GM19099 (cell line): ENCODE measurements around the gene FOSB.

Experiments used
- POLR2A ChIP-seq: IDR thresholded peaks from 3 replicates; pipeline ENCODE4 v1.6.1; 2011; ENCODE audit warnings: low read depth; ENCODE audit not compliant: insufficient read length; ENCODE audit errors: extremely low read depth

FOSB gene

DNA sequence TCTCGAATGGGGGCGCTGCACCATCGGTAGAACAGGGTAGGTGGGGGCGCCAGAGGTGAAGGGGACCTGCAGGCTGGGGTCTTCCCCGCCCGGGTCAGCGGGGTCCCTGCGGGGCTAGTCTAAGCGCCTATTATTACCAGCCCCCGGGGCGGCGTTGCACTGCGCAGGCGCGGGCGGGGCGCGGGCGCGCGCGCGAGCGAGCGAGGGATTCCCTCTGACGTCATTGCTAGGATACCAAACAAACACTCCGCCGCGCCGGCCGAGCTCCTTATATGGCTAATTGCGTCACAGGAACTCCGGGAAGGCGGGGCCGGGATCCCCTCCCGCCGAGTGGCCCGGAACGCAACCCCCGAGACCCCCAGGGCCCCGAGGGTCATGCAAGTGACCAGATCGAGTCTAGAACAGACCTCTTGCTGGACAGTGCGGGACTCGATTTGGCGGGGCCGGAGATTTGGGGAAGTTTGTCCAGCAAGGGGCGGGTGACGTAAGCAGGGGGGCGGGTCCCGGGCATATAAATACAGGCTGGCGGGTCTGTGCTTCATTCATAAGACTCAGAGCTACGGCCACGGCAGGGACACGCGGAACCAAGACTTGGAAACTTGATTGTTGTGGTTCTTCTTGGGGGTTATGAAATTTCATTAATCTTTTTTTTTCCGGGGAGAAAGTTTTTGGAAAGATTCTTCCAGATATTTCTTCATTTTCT is at the start of gene FOSB:
Gene FOSB (plus strand): TSS at position 541 of the 703 bp plus-strand sequence. CDS start 591 bp downstream, outside the sequence.
- TF ChIP-seq POLR2A = peak; percentile 73

DNA sequence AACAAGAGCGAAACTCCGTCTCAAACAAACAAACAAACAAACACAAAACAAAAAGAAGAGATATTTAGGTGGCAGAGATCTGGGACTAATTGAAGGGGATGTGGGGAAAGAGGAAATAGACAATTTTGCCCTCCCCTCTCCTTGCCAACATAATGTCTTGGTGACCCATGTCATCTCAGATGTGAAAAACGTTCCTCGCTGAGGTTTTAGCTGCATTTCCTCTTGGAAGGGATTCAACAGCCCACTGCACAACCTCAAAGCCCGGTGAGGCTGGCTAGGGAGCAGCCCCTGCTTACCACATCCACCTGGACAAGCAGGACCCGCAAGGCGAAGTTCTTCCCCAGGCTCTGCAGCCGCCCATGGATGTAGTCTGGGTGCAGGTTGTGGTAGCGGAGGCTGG is 49.0 kb upstream of the FOSB start:
- no peak for TF ChIP-seq POLR2A

DNA sequence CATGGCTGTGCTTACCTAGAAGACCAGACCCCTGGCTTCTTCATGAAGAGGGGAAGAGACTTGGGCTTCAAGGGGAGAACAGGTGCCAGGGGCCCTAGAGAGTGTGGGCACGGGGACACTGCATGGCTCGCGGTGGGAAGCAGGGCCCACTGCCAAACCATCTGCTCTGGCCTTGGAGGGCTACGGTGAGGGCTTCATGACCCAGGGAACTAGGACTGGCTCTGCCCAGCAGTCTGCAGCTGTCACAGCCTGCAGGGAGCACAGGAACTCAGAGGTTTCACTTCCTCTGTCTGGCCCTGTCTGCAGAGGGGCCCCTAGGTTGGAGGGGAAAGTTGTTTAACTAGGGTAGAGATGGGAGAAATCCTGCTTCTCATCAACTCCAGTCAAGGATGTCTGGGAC is 48.4 kb upstream of the FOSB start:
- peak; percentile 37 for TF ChIP-seq POLR2A

DNA sequence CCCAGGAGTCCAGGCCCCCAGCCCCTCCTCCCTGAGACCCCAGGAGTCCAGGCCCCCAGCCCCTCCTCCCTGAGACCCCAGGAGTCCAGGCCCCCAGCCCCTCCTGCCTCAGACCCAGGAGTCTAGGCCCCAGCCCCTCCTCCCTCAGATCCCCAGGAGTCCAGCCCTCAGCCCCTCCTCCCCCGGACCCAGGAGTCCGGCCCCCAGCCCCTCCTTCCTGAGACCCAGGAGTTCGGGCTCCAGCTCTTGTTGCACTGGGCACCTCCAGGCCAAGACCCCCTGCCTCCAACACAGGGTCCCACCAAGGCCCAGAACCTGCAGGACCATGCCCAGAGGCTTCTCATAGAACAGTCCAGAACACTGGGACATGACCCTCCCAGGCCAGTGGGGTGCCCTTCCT is 47.9 kb upstream of the FOSB start:
- no peak for TF ChIP-seq POLR2A

DNA sequence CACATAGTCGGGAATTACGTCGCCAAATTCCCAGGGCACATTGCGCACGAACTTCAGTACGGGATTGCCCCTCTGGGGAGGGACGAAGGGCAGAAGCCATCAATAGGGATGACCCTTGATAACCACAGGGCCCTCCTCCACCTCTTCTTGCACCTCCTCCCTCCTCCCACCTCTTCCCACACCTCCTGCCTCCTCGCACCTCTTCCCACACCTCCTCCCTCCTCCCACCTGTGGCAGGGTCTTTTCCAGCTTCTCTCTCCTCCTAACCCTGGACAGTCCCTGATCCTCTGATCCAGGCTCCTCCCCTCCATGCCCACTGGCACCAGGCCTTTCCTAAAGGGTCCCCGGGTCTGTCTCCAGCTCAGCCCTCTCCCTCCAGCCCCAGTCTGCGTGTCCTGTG is 47.4 kb upstream of the FOSB start:
- TF ChIP-seq POLR2A = no peak

DNA sequence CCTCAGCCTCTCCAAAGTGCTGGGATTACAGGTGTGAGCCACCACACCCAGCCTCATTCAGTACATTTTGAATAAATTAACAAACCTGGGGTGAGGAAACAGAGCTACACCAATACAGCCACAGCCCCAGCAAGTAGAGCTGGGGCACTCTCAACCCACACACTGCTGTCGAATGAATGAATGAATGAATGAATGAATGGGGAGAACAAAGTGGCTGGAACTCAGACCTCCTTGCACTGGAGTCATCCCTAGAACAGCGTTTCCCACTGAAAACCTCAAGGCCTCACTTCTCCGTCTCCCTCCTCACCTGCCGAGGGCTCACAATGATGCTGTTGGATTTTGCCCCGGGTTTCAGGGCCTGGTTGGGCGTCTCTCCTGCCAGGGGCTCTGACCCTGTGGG is 46.9 kb upstream of the FOSB start:
- no peak for TF ChIP-seq POLR2A

DNA sequence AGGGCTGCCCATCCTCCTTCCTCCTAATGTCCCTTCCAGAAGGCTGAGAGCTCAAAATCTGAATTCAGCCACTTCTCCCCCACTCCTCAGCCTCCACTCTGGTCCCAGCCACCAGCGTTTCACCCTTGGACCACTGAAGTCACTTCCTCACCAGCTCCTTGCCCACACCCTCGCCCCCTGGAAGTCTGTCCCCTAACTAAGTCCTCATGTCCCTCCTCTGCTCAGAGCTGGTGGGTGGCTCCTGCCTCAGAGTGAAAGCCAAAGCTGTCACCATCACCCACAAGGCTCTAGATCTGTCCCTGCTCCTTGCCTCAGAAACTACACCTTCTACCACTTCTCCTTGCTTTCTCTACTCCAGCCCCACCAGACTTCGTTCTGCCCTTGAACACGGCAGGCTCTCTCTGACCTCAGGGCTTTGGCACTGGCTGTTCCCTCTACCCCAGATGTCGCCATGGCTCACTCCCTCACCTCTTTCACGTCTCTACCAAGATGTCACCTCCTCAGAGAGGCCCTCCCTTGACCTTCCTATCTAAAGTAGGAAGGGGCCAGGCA is 45.8 kb upstream of the FOSB start:
- no peak for TF ChIP-seq POLR2A

DNA sequence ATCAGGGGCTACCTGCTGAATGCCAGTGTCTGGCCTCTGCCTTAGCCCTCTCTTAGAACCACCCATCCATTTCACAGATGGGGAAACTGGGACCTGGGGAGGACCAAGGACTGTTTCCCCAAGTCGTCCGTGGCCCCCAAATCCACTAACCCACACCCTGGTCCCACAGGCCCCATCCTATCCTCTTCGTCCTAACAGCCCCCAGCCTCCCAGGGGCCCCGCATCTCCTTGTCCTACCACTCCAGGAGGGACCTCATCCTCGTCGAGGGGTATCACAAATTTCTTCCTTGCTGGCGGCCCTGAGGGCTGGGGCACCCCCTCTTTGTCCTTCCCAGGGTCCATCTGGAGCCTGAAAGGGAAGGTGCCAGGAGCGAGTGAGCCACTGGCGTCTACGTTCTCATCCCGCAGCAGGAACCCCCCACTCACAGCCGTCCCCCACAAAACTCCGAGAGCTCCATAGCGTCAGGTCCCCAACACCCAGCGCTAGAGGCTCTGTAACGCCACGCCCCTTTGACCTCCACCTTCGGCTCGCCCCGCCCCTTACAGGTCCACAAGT is 44.7 kb upstream of the FOSB start:
- TF ChIP-seq POLR2A = no peak

DNA sequence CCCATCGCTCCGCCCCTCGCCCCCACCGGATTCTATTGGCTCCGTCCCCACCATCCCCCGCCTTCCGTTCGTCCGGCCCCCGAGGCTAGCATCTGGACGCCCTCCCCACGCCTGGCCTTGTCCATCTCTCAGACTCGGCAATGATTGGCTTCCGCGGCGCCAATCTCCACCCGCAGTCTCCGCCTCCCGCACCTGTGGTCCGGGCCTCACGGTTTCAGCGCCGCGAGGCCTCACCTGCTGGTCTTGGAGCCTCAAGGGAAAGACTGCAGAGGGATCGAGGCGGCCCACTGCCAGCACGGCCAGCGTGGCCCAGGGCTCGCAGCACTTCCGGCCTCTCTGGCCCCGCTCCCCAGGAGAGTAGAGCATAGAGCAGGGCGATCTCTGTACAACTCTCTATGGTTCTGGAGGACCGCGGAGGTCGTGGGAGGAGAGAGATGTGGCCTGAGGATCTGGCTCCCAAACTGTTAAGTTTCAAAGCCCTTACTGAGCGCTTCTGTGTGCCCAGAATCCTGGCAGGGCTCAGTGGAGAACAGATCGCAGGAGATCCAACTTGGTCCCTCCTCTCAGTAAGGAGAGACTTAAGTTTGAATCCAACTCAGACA is 44.1 kb upstream of the FOSB start, which contains the start of gene ERCC1:
Gene ERCC1 (minus strand): TSS at position 329 of the 602 bp plus-strand sequence. CDS start 543 bp downstream, outside the sequence.
- TF ChIP-seq POLR2A = peak; percentile 85

DNA sequence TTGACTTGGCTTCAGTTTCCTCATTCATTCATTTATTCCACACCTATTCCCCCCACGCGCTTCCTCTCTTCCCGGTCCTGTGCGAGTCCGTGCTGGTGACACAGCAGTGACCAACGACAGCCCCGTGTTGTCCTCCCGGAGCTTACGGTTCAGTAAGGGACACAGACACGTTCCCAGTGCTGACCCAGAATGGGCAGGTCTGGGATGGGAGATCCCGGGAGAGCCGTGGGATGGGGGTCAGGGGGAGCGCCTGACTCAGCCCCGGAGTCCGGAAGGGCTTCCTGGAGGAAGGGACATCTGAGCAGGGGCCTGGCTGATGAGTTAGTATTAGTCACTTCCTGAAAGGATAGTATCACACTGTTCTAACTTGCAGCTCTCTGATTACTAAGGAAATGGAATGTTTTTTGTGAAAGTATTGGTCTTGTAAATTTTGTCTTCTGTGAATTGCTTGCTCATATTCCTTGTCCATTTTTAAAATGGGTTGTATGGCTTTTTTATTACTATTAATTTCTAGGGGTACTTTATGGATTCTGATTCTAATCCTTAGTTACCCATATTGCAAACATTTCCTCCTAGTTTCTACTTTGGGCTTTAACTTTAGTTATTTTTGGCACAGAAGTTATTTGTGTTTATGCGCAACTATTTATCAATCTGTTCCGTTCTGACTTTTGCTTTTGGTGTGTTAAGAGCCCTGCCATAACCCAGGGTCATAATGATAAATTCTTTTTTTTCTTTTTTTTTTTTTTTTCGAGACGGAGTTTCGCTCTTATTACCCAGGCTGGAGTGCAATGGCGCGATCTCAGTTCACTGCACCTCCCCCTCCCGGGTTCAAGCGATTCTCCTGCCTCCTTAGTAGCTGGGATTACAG is 43.4 kb upstream of the FOSB start:
- no peak for TF ChIP-seq POLR2A

DNA sequence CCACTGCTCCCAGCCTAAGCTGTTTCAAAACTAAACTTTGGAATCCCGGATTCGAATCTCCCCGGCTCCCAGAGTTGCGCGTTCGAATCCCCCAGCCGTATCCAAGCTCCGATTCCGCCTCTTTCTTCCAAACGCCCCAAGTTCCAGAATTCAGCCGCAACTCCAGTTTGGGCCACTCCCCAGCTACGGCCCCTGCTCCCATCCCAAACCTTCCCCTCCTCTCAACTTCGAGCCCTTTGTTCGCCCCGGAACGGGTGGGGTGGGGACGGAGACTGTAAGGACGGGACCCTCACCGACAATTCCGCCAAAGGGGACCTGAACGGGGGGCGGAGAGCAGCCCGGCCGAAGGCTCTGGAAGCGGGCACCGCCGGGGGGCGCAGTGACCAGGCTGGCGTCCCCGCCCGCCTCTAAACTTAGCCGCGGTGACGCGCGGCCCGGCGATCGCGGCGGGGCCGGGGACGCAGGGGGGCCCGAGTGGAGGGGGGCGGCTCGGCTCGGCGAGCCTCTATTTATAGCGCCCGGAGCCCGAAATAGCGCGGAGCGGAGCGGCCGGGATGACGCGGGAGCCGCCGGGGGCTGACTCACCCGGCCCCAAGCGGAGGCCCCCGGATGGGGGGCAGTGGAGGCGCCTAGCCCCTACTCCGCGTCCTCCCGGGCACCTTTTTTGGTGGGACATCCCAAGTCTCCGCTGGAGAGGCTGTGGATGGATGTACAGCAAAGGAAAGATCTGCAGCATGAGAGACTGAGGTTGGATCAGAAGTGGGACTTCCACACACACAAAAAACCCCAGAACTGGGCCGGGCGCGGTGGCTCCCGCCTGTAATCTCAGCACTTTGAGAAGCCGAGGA is 39.2 kb upstream of the FOSB start:
- no peak for TF ChIP-seq POLR2A

DNA sequence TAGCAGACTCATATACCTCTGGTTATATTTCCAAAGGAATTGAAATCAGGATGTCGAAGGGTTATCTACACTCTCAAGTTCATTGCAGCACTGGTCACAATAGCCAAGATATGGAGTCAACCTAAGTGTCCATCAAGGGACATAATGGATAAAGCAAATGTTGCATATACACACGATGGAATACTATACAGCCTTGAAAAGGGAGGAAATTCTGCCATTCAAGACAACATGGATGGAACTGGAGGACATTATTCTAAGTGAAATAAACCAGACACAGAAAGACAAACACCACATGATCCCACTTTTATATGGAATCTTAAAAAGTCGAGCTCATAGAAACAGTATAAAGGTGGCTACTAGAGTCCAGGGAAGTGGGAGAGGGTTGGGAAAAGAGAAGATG is 30.5 kb upstream of the FOSB start:
- no peak for TF ChIP-seq POLR2A

DNA sequence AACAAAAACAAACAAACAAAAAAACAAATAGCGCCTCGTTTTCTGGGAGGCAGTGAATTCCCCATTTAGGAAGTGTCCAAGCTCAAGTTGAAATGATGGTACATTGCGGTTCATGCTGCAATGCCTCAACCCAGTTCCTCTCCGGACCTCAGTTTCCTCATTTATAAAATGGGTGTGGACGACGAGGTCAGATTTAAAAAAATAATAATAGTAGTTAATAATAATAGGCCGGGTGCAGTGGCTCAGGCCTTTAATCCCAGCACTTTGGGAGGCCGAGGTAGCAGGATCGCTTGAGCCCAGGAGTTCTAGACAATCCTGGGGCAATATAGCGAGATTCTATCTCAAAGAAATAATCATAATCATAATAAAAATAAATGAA is 28.6 kb upstream of the FOSB start:
- TF ChIP-seq POLR2A = no peak

DNA sequence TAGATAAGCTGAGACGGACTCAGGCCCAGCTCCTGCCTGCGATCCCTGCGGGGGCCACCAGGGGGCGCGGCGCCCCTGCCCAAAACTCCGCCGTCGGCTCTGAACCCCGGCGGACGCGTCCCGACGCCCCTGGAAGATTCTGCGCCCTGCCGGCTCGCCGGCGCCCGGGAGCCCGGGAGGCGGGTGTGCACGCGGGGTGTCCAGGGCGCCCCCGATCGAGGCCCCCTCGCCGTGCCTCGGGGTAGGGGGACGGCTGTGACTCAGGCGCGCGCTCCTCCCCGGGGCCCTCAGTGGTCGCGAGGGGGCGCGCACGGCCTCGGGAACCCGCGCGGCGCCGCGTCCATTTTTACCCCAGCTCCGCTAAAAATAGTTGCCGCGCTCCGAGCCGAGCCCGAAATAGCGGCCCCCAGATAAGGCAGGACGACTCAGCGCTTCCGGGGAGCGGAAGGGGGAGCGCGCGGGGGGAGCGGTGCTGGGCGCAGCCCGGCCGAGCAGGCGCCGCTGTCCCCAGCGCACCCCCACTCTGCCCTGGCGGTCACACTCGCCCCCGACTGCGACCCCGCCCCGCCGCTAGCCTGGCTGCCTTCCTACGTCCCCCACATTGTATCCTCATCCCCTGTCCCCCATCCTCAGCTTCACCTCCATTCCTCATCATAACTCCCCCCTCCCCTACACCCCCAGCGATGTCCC is 28.1 kb upstream of the FOSB start:
- TF ChIP-seq POLR2A = peak; percentile 60
